Hippocampal formation (tissue), 2 donors: ENCODE data around the gene RASSF8.

Experiments used
- DNase-seq, 2 donors: peaks; one replicate each; lab custom pipeline; 2025; lab: John Stamatoyannopoulos, UW

RASSF8 gene

GRCh38 chr12:25962932-25963525 lies 4.5 kb downstream of the RASSF8 start:
- DNase-seq = no peak

GRCh38 chr12:25965682-25966081 lies 7.2 kb downstream of the RASSF8 start:
- no peak for DNase-seq

GRCh38 chr12:25970082-25970481 lies 11.6 kb downstream of the RASSF8 start:
- no peak for DNase-seq

GRCh38 chr12:25970916-25971653 lies 12.6 kb downstream of the RASSF8 start:
- DNase-seq = no peak

GRCh38 chr12:25971654-25972041 lies 13.2 kb downstream of the RASSF8 start:
- DNase-seq = no peak

- DNase-seq = no peak
Observed at GRCh38 chr12:25972783-25973182, 14.3 kb downstream of the RASSF8 start.

- DNase-seq = no peak
Observed at GRCh38 chr12:25975179-25975578, 16.7 kb downstream of the RASSF8 start.

- no peak for DNase-seq
Observed at GRCh38 chr12:25975682-25976081, 17.2 kb downstream of the RASSF8 start.

GRCh38 chr12:25976289-25976688 lies 17.8 kb downstream of the RASSF8 start:
- DNase-seq = no peak

- no peak for DNase-seq
Observed at GRCh38 chr12:25977047-25977446, 18.6 kb downstream of the RASSF8 start.

GRCh38 chr12:25979059-25979458 lies 20.6 kb downstream of the RASSF8 start:
- no peak for DNase-seq

- no peak for DNase-seq
Observed at GRCh38 chr12:25979563-25979962, 21.1 kb downstream of the RASSF8 start.

GRCh38 chr12:25980035-25980434 lies 21.6 kb downstream of the RASSF8 start:
- DNase-seq = no peak

GRCh38 chr12:25981597-25981996 lies 23.1 kb downstream of the RASSF8 start:
- no peak for DNase-seq

GRCh38 chr12:25982416-25982815 lies 23.9 kb downstream of the RASSF8 start:
- no peak for DNase-seq

- DNase-seq = no peak
Observed at GRCh38 chr12:25983625-25984024, 25.1 kb downstream of the RASSF8 start.

GRCh38 chr12:25984759-25985158 lies 26.3 kb downstream of the RASSF8 start:
- no peak for DNase-seq

GRCh38 chr12:25985316-25986175 lies 27.1 kb downstream of the RASSF8 start:
- DNase-seq = no peak

GRCh38 chr12:25986180-25986579 lies 27.7 kb downstream of the RASSF8 start:
- no peak for DNase-seq

GRCh38 chr12:25988505-25988904 lies 30.0 kb downstream of the RASSF8 start:
- DNase-seq = no peak

GRCh38 chr12:25990495-25990894 lies 32.0 kb downstream of the RASSF8 start:
- no peak for DNase-seq

GRCh38 chr12:25992026-25992782 lies 33.7 kb downstream of the RASSF8 start:
- DNase-seq = no peak
